GM23248 (cell line): ENCODE data around the gene ESR2. TPM values are rescaled to one million over a fixed set of nuclear protein-coding genes. Genes with fewer than 3 reads are reported as not detected.

Experiments
- DNase-seq: peaks from one replicate; pipeline ENCODE4 v3.0.0-alpha.2; 2015
- H2AFZ ChIP-seq: fragments of 200-600 bp; sonication (generic); 2 replicates; pipeline ENCODE4 v1.6.1; 2016; ENCODE audit warnings: antibody characterized with exemption
- H3F3A ChIP-seq: fragments of 200-600 bp; sonication (generic); 2 replicates; pipeline ENCODE4 v1.6.1; 2016; ENCODE audit warnings: mild to moderate bottlenecking, antibody characterized with exemption, mixed run types; ENCODE audit not compliant: insufficient read depth
- H3K27ac ChIP-seq: fragments of 200-600 bp; sonication (generic); 2 replicates; pipeline ENCODE4 v1.5.1; 2016; ENCODE audit warnings: mild to moderate bottlenecking
- H3K27me3 ChIP-seq: fragments of 200-600 bp; sonication (generic); replicated peaks from 2 replicates; pipeline ENCODE4 v1.6.1; 2016; ENCODE audit warnings: mild to moderate bottlenecking; ENCODE audit not compliant: insufficient read depth
- H3K36me3 ChIP-seq: fragments of 200-600 bp; sonication (generic); 2 replicates; pipeline ENCODE4 v1.6.1; 2016; ENCODE audit warnings: low read depth, mild to moderate bottlenecking
- H3K4me1 ChIP-seq: fragments of 200-600 bp; sonication (generic); 2 replicates; pipeline ENCODE4 v1.6.1; 2016; ENCODE audit warnings: mild to moderate bottlenecking; ENCODE audit not compliant: insufficient read depth
- H3K4me2 ChIP-seq: fragments of 200-600 bp; sonication (generic); one replicate; pipeline ENCODE4 v1.6.1; 2016; ENCODE audit warnings: mild to moderate bottlenecking; ENCODE audit not compliant: unreplicated experiment
- H3K4me3 ChIP-seq: fragments of 200-600 bp; sonication (generic); 2 replicates; pipeline ENCODE4 v1.5.1; 2016; ENCODE audit warnings: mild to moderate bottlenecking
- H3K79me2 ChIP-seq: fragments of 200-600 bp; sonication (generic); 2 replicates; pipeline ENCODE4 v1.6.1; 2016; ENCODE audit warnings: mild to moderate bottlenecking; ENCODE audit not compliant: insufficient read depth
- H3K9ac ChIP-seq: fragments of 200-600 bp; sonication (generic); 2 replicates; pipeline ENCODE4 v1.6.1; 2016; ENCODE audit warnings: mild to moderate bottlenecking
- H3K9me2 ChIP-seq: fragments of 200-600 bp; sonication (generic); 2 replicates; pipeline ENCODE4 v1.6.1; 2016; ENCODE audit warnings: mixed run types, mild to moderate bottlenecking, moderate library complexity; ENCODE audit not compliant: insufficient read depth
- H3K9me3 ChIP-seq: fragments of 200-600 bp; sonication (generic); one replicate; pipeline ENCODE4 v1.6.1; 2017; ENCODE audit warnings: low read depth
- H4K20me1 ChIP-seq: fragments of 200-600 bp; sonication (generic); 2 replicates; pipeline ENCODE4 v1.6.0; 2016; ENCODE audit not compliant: insufficient read depth
- EZH2 ChIP-seq: fragments of 200-600 bp; sonication (generic); IDR thresholded peaks from 2 replicates; pipeline ENCODE4 v1.6.1; 2018; ENCODE audit warnings: antibody characterized with exemption, mild to moderate bottlenecking; ENCODE audit not compliant: insufficient read depth, poor library complexity, severe bottlenecking
- EZH2phosphoT487 ChIP-seq: fragments of 200-600 bp; sonication (generic); IDR thresholded peaks from 2 replicates; pipeline ENCODE4 v1.6.1; 2018; ENCODE audit warnings: antibody characterized with exemption, moderate library complexity, mild to moderate bottlenecking, low read depth; ENCODE audit not compliant: insufficient read depth
- WGBS, 2 experiments: methylation state at CpG; one replicate each; pipeline ENCODE4 v1.1.6; 2015 to 2017; ENCODE audit warnings: low lambda C conversion rate in 2 of 2, low coverage in 1 of 2; ENCODE audit errors: missing lambda C conversion rate in 2 of 2; 5-methylcytosine and 5-hydroxymethylcytosine counted together
- in situ Hi-C: fragments of 300-500 bp; cut with MboI; formaldehyde crosslinking; loops from 2 replicates; pipeline ENCODE4 v1.15.0; 2020
- polyA plus RNA-seq: library from polyadenylated mRNA; unstranded; fragments of >200 nt; fragmentation: Nextera tagmentation; extraction: Ambion mirVana; gene quantifications from 2 replicates; pipeline ENCODE4 v1.2.1, GENCODE V29; 2016
- total RNA-seq: library from RNA; depleted of rRNA; stranded (reverse); fragments of >200 nt; shearing (Covaris generic); gene quantifications from 2 replicates; pipeline ENCODE4 v1.2.3, GENCODE V29; 2014

The ESR2 gene
- total and polyA plus RNA-seq, 2 experiments from 2014 or later: not detected

- Histone ChIP-seq H3K79me2 (no peaks in the 10 kb centered on the region), H3K9me3 (no peaks in the 10 kb centered on the region), H3F3A (no peaks in the 10 kb centered on the region), H4K20me1 (no peaks in the 10 kb centered on the region), H3K27me3 (peaks cover 2% of the 10 kb centered on the region; the same call in 1 of the 2 replicates), H3K4me1 (no peaks in the 10 kb centered on the region), H3K9me2 (no peaks in the 10 kb centered on the region), H2AFZ (no peak overlapping the region), H3K36me3 (no peaks in the 10 kb centered on the region), H3K4me3 (no peak overlapping the region), H3K4me2 (no peak overlapping the region), H3K9ac (no peak overlapping the region), H3K27ac (no peak overlapping the region)
- in situ Hi-C loops: loop anchor here (5.0 kb wide), 1 partner anchor 506 kb away; no protein-coding TSS in a partner anchor
- DNase-seq: peak; percentile 62
- TF ChIP-seq EZH2 (no peak), EZH2phosphoT487 (no peak)
- WGBS, 2 experiments: 3% methylated on average over 4 of the region's 4 CpGs
Observed at GRCh38 chr14:64303471-64303917, 9.3 kb upstream of the ESR2 start.

- DNase-seq: peak; percentile 12
- no peak overlapping the region for H3K9ac ChIP-seq
- no peak overlapping the region for H2AFZ ChIP-seq
- no peaks in the 10 kb centered on the region for H3K9me3 ChIP-seq
- H3F3A ChIP-seq: no peaks in the 10 kb centered on the region
- peaks cover 41% of the 10 kb centered on the region for H3K27me3 ChIP-seq
- TF ChIP-seq EZH2phosphoT487 (no peak), EZH2 (no peak)
- 93 to 95% methylated on average over 1 of the region's 1 CpG for WGBS, 2 experiments
- no peak overlapping the region for H3K4me3 ChIP-seq
- no peaks in the 10 kb centered on the region for H3K36me3 ChIP-seq
- H3K27ac ChIP-seq: no peak overlapping the region
- no peaks in the 10 kb centered on the region for H4K20me1 ChIP-seq
- H3K79me2 ChIP-seq: no peaks in the 10 kb centered on the region
- H3K4me1 ChIP-seq: peaks cover 11% of the 10 kb centered on the region
- H3K9me2 ChIP-seq: no peaks in the 10 kb centered on the region
- no peak overlapping the region for H3K4me2 ChIP-seq
- in situ Hi-C loops: loop anchor here (10.0 kb wide), 1 partner anchor 274 kb away; no protein-coding TSS in a partner anchor
Observed at GRCh38 chr14:64298773-64299172, 4.6 kb upstream of the ESR2 start.

GRCh38 chr14:64296561-64296960, 2.4 kb upstream of the ESR2 start:
- Histone ChIP-seq H3K4me3 (no peak overlapping the region), H3K4me1 (peaks cover 12% of the 10 kb centered on the region), H3K36me3 (no peaks in the 10 kb centered on the region), H3K9me3 (no peaks in the 10 kb centered on the region), H2AFZ (no peak overlapping the region), H3K9me2 (no peaks in the 10 kb centered on the region), H3F3A (no peaks in the 10 kb centered on the region), H3K27ac (no peak overlapping the region), H3K27me3 (peaks cover 59% of the 10 kb centered on the region), H3K79me2 (no peaks in the 10 kb centered on the region), H3K4me2 (no peak overlapping the region), H3K9ac (no peak overlapping the region), H4K20me1 (no peaks in the 10 kb centered on the region)
- in situ Hi-C loops: loop anchor here (10.0 kb wide), 1 partner anchor 272 kb away; no protein-coding TSS in a partner anchor
- no peak for DNase-seq
- TF ChIP-seq EZH2phosphoT487 (no peak), EZH2 (no peak)

- peak overlapping the region; percentile 58; the same call in 1 of the 2 replicates for H2AFZ ChIP-seq
- DNase-seq: peak; percentile 63
- H4K20me1 ChIP-seq: no peaks in the 10 kb centered on the region
- H3K4me3 ChIP-seq: peak overlapping the region; percentile 65
- WGBS, 2 experiments: 3 to 5% methylated on average over 16 to 20 of the region's 20 CpGs
- H3K9me2 ChIP-seq: no peaks in the 10 kb centered on the region
- H3K27ac ChIP-seq: no peak overlapping the region
- H3K79me2 ChIP-seq: no peaks in the 10 kb centered on the region
- H3F3A ChIP-seq: no peaks in the 10 kb centered on the region
- H3K36me3 ChIP-seq: no peaks in the 10 kb centered on the region
- in situ Hi-C loops: loop anchor here (10.0 kb wide), 1 partner anchor 270 kb away; no protein-coding TSS in a partner anchor
- TF ChIP-seq EZH2 (no peak), EZH2phosphoT487 (no peak)
- H3K4me2 ChIP-seq: peak overlapping the region; percentile 75
- peaks cover 12% of the 10 kb centered on the region for H3K4me1 ChIP-seq
- peaks cover 60% of the 10 kb centered on the region for H3K27me3 ChIP-seq
- H3K9me3 ChIP-seq: no peaks in the 10 kb centered on the region
- no peak overlapping the region for H3K9ac ChIP-seq
Observed at GRCh38 chr14:64294672-64295413, 672 bp upstream of the ESR2 start.
